ENCODE data around the gene POFUT2. TPM values are rescaled to one million over a fixed set of nuclear protein-coding genes. Genes with fewer than 3 reads are reported as not detected.
A peak's percentile ranks its signal among the peaks of the same experiment; 100 is the strongest.
"Not testable (repeated sequence)": the region's sequence is repeated elsewhere in the genome, so short reads cannot be mapped to it uniquely, and the experiment has no call there.

The POFUT2 gene
- polyA plus RNA-seq, 2 of the 4 experiments (the other 2 are of a cell fraction), result 10.7 to 16.6 TPM

GRCh38 chr21:45316871-45317397 is 29.2 kb upstream of the POFUT2 start (continued):
- TF ChIP-seq REST (IDR thresholded peaks at IDR 0.05) (no peak), BHLHE40 (IDR thresholded peaks at IDR 0.05; ENCODE audit: low read depth, low read length) (no peak)

GRCh38 chr21:45315676-45316470 is 28.2 kb upstream of the POFUT2 start:
- H3K4me3 ChIP-seq; FAIRE-seq; POLR2A ChIA-PET; DNase-seq (ENCODE audit: low read depth in 1 of 2, low spot score in 1 of 2); H3K4me2 ChIP-seq; ATAC-seq; H3K9me3 ChIP-seq: not testable (repeated sequence)
- Histone ChIP-seq H3K4me1 (peaks cover 41% of the 10 kb centered on the region), H3K27ac (peak overlapping the region in 1 of 2 experiments; percentile 100; a peak in 2 of 6 replicates)
- WGBS (ENCODE audit: missing lambda C conversion rate), result 40% methylated on average over 7 of the region's 7 CpGs
- CTCF ChIA-PET, result interaction anchor here (1.0 to 2.6 kb wide), 3 partner anchors 9 to 71 kb away, joined by 4 to 7 read pairs (median 5); no protein-coding TSS in a partner anchor

- FAIRE-seq, result no peak
- DNase-seq (ENCODE audit: low read depth in 1 of 2, low spot score in 1 of 2), result no peak
Measured at GRCh38 chr21:45313682-45314081, 26.0 kb upstream of the POFUT2 start.

GRCh38 chr21:45313015-45313414 is 25.3 kb upstream of the POFUT2 start:
- TF ChIP-seq MAFK (IDR thresholded peaks at IDR 0.05; ENCODE audit: partially characterized antibody), result no peak
- TF ChIP-seq CBX8 (IDR thresholded peaks at IDR 0.05), result no peak
- TF ChIP-seq RAD21 (conservative IDR thresholded peaks at IDR 0.05 in 1 of 2, IDR thresholded peaks at IDR 0.05 in 1 of 2), result no peak
- no peak for TF ChIP-seq EP300 (IDR thresholded peaks at IDR 0.05)
- TF ChIP-seq CEBPB (IDR thresholded peaks at IDR 0.05), result no peak
- TF ChIP-seq SREBF2 (IDR thresholded peaks at IDR 0.05), result no peak
- TF ChIP-seq HOXB5 (CRISPR knock-in tag; IDR thresholded peaks at IDR 0.05), result no peak
- TF ChIP-seq POLR2A (IDR thresholded peaks at IDR 0.05; ENCODE audit: low read length), result no peak
- TF ChIP-seq ESRRA (IDR thresholded peaks at IDR 0.05; ENCODE audit: borderline replicate concordance, low read length), result no peak
- DNase-seq (ENCODE audit: low read depth in 1 of 2, low spot score in 1 of 2) (no peak), FAIRE-seq (no peak), ATAC-seq (no peak)
- CTCF ChIA-PET, result no interaction called here
- Histone ChIP-seq H3K4me3 (no peak overlapping the region), H3K4me2 (no peak overlapping the region), H3K9me3 (no peaks in the 10 kb centered on the region; the same call in 2 of the 3 replicates), H3K27ac (no peak overlapping the region), H3K4me1 (peaks cover 31% of the 10 kb centered on the region)
- WGBS (ENCODE audit: missing lambda C conversion rate), result 95% methylated on average over 12 of the region's 14 CpGs
- POLR2A ChIA-PET, result no interaction called here

More at GRCh38 chr21:45313682-45314081, 26.0 kb upstream of the POFUT2 start:
- Histone ChIP-seq H3K27ac (no peak overlapping the region), H3K9me3 (no peaks in the 10 kb centered on the region; the same call in 2 of the 3 replicates), H3K4me3 (no peak overlapping the region), H3K4me1 (peaks cover 32% of the 10 kb centered on the region), H3K4me2 (no peak overlapping the region)
- ATAC-seq, result no peak
- WGBS (ENCODE audit: missing lambda C conversion rate), result 68% methylated on average over 3 of the region's 3 CpGs
- ChIA-PET POLR2A (no interaction called here), CTCF (no interaction called here)
- TF ChIP-seq EHMT2 (IDR thresholded peaks at IDR 0.05; ENCODE audit: low read depth) (no peak), GATA3 (IDR thresholded peaks at IDR 0.05; ENCODE audit: borderline replicate concordance) (no peak), PHF8 (IDR thresholded peaks at IDR 0.05; ENCODE audit: borderline replicate concordance, low read depth) (no peak), CBX8 (IDR thresholded peaks at IDR 0.05) (no peak), BCL3 (IDR thresholded peaks at IDR 0.05) (no peak)
